GM15510 (cell line): ENCODE data around the gene SELENON.

Experiments used
- POLR2A ChIP-seq: IDR thresholded peaks from 3 replicates; pipeline ENCODE4 v1.6.1; 2011; ENCODE audit warnings: borderline replicate concordance; ENCODE audit not compliant: insufficient read length; ENCODE audit errors: extremely low read depth

The SELENON gene

DNA sequence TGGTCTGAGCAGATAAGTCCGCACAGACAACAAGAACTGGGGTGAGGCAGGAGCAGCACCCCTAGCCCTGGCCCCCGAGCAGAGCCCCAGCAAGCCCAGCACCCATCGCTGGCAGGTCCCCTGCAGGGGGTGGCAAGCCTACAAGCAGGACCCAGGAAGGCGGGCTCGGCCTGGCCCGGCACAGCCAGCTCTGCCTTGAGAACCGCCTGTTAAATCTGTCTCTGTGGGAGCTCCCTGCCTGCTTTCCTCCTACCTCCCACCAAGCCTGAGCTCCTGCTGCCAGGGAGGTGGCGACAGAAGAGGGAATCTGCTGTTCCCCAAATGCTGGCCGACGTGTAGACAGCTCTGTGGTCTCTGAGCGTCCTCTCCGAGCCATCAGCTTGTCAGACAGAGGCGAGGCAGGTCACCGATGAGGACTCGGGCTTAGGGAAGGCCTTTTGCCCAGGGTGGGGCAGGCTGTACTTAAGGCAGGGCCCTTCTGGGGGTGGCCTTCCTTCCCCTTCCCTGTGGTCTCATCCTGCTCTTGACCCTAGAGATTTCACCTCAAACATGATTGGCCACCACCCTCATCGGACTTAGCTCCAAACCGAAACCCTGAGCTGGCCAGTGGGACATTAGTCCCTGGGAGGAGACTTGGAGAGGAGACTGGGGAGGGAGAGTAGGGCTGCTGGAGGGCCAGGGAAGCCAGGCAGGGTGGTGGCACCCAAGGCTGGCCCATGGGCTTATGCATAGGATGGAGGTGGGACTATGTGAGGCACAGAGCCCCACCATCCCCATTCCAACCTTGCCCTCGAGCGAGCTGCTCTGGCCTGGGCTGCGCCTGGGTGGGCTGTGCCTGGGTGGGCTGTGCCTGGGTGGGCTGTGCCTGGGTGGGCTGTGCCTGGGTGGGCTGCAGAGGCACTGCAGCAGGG, 7.7 kb downstream of the SELENON start:
- no peak for TF ChIP-seq POLR2A

DNA sequence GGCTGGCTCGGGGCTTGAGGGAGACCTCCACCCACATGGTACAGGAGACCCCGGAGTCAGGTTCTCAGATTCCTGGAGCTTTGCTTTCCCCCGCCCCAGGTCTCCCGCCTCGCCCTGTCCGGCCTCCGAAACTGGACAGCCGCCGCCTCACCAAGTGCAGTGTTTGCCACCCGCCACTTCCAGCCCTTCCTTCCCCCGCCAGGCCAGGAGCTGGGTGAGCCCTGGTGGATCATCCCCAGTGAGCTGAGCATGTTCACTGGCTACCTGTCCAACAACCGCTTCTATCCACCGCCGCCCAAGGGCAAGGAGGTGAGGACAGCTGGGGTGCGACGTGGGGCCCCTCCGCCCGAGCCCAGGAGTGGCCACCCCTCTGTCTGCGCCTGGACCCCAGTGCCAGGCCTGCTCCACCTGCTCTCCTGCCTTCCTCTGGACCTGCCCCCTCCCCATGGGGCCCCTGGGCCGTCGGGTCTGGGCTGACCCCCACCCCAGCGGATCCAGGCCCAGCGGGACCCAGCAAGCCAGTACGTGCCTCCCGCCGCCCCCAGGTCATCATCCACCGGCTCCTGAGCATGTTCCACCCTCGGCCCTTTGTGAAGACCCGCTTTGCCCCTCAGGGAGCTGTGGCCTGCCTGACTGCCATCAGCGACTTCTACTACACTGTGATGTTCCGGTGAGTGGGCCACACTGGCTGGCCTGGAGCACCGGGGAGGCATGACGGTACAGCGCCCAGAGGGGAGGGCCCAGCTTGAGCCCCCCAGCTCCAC, 8.7 kb downstream of the SELENON start:
- no peak for TF ChIP-seq POLR2A

DNA sequence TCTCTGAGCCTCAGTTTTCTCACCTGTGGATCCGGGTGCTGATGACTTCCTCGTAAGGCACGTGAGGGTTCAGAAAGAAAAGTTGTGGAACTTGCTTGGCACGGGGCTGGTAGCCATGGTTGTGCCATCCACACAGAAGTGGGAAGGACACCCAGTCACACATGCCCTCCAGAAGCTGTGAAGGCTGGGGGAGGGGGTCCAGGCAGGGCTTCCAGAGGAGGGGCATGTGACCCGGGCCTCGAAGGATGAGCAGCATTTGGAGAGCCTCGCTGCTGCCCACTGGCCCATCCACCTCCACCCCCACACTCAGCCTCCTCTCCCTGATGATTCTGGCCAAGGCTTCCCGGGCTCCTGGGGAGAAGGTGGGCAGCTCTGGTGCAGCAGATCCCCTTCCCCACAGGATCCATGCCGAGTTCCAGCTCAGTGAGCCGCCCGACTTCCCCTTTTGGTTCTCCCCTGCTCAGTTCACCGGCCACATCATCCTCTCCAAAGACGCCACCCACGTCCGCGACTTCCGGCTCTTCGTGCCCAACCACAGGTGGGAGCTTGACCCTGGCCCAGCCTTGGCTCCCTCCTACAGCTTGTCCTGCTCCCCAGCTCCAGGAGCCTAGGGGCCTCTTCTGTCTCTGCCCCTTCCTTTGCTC, 9.4 kb downstream of the SELENON start:
- no peak for TF ChIP-seq POLR2A

- no peak for TF ChIP-seq POLR2A
Measured at GRCh38 chr1:25809929-25810328, 9.9 kb downstream of the SELENON start.

- no peak for TF ChIP-seq POLR2A
Measured at GRCh38 chr1:25810341-25811299, 10.6 kb downstream of the SELENON start.

DNA sequence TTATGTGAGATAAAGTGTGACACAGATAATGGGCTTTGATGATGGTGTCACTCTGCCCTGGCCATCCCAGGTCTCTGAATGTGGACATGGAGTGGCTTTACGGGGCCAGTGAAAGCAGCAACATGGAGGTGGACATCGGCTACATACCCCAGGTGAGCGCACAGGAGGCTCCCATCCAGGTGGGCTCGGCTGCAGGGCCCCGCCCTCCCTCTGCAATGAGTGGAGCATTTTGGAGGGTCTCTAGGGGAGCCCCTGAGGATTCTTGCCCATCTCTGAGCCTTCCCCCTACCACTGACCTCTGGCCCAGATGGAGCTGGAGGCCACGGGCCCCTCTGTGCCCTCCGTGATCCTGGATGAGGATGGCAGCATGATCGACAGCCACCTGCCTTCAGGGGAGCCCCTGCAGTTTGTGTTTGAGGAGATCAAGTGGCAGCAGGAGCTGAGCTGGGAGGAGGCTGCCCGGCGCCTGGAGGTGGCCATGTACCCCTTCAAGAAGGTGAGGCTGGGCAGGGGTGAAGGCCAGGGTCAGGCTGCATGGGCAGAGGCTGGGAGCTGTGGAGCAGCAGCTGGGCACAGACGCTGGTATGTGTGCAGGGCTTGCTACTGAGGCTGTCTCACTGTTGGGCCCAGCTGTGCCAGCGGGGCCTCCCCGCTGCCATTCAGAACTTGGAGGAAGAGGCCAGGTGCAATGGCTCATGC, 11.5 kb downstream of the SELENON start:
- no peak for TF ChIP-seq POLR2A

GRCh38 chr1:25813071-25813733, 13.2 kb downstream of the SELENON start:
- no peak for TF ChIP-seq POLR2A

- TF ChIP-seq POLR2A = no peak
Measured at GRCh38 chr1:25813734-25814471, 13.9 kb downstream of the SELENON start.

- no peak for TF ChIP-seq POLR2A
Measured at GRCh38 chr1:25814549-25815087, 14.6 kb downstream of the SELENON start.

- TF ChIP-seq POLR2A = no peak
Measured at GRCh38 chr1:25815208-25816111, 15.5 kb downstream of the SELENON start.

- TF ChIP-seq POLR2A = no peak
Measured at GRCh38 chr1:25816112-25816718, 16.2 kb downstream of the SELENON start.
